ENCODE measurements around the gene GSN. TPM values are rescaled to one million over a fixed set of nuclear protein-coding genes. Genes with fewer than 3 reads are reported as not detected.

The GSN gene
- total RNA-seq, 2 donors from 2014 or later: 328 to 753 TPM

DNA sequence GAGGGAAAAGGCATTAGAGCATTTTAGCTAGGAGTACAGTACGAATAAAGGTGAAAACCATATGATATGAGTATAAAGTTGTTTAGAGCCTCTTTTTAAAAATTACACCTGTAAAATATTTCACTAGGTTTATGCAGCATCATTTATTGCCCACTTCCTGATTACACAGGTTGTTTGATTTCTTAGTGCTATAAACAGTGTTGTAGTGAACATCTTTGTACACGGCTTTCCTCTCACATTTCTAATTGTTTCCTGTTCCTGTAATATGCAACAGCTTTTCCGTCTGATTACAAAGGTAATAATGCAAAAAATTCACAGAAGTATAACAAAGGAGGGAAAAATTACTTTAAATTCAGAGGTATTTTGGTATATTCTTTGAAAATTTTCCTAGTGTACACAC, 89.0 kb downstream of the GSN start:
- H3K9me3 ChIP-seq: no peaks in the 10 kb centered on the region
- H3K27me3 ChIP-seq: no peaks in the 10 kb centered on the region
- 70 to 74% methylated on average over 3 of the region's 3 CpGs for WGBS, 2 donors
- H3K4me3 ChIP-seq: no peak overlapping the region
- ATAC-seq (no peak), DNase-seq (no peak)
- intact Hi-C loops (cut with DNase I): no loop called here
- no peaks in the 10 kb centered on the region for H3K36me3 ChIP-seq (replicated peaks in 1 of 2; ENCODE audit: insufficient read depth in 1 of 2, low read depth in 2 of 2)
- peaks cover 16% of the 10 kb centered on the region for H3K4me1 ChIP-seq
- TF ChIP-seq, protein P1, sequence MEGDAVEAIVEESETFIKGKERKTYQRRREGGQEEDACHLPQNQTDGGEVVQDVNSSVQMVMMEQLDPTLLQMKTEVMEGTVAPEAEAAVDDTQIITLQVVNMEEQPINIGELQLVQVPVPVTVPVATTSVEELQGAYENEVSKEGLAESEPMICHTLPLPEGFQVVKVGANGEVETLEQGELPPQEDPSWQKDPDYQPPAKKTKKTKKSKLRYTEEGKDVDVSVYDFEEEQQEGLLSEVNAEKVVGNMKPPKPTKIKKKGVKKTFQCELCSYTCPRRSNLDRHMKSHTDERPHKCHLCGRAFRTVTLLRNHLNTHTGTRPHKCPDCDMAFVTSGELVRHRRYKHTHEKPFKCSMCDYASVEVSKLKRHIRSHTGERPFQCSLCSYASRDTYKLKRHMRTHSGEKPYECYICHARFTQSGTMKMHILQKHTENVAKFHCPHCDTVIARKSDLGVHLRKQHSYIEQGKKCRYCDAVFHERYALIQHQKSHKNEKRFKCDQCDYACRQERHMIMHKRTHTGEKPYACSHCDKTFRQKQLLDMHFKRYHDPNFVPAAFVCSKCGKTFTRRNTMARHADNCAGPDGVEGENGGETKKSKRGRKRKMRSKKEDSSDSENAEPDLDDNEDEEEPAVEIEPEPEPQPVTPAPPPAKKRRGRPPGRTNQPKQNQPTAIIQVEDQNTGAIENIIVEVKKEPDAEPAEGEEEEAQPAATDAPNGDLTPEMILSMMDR (IDR thresholded peaks at IDR 0.05): no peak
- TF ChIP-seq POLR2A (IDR thresholded peaks at IDR 0.05): no peak
- H3K27ac ChIP-seq: peak overlapping the region in 2 of 4 donors; percentile 44 to 53

DNA sequence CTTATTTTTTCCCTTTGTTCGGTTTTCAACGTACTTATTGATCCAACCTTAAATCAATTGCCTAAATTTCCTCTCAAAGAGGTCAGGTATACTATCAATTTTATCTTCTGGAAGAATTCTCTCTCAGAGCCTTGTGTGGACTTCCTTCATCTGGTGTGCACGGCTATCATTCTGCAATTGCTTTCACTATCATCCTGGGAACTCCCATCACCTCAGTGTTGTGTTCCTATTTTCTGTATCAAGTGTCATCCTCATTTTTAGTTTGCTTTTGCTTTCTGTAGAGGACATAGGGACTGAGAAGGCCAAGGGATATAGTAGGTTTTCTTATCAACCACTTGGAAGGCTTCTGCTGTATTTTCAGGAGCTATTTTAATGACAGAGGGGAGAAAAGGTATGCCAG, 90.8 kb downstream of the GSN start:
- H3K4me3 ChIP-seq: no peak overlapping the region
- intact Hi-C loops (cut with DNase I): no loop called here
- peak overlapping the region in 1 of 4 donors; percentile 30 for H3K27ac ChIP-seq
- H3K27me3 ChIP-seq: no peaks in the 10 kb centered on the region
- H3K4me1 ChIP-seq: peaks cover 25% of the 10 kb centered on the region
- ATAC-seq (no peak), DNase-seq (no peak)
- TF ChIP-seq POLR2A (IDR thresholded peaks at IDR 0.05): no peak
- TF ChIP-seq, protein P1 (IDR thresholded peaks at IDR 0.05): no peak
- H3K9me3 ChIP-seq: no peaks in the 10 kb centered on the region
- no peaks in the 10 kb centered on the region for H3K36me3 ChIP-seq (replicated peaks in 1 of 2; ENCODE audit: insufficient read depth in 1 of 2, low read depth in 2 of 2)
- 51 to 60% methylated on average over 3 of the region's 3 CpGs for WGBS, 2 donors

- DNase-seq: no peak
- intact Hi-C loops (cut with DNase I): no loop called here
- no peak for ATAC-seq
- no peaks in the 10 kb centered on the region for H3K36me3 ChIP-seq (replicated peaks in 1 of 2; ENCODE audit: insufficient read depth in 1 of 2, low read depth in 2 of 2)
- 81% methylated on average over 3 of the region's 3 CpGs for WGBS, 2 donors
- no peaks in the 10 kb centered on the region for H3K9me3 ChIP-seq
- H3K4me1 ChIP-seq: peaks cover 30% of the 10 kb centered on the region
- no peaks in the 10 kb centered on the region for H3K27me3 ChIP-seq
- no peak for TF ChIP-seq POLR2A (IDR thresholded peaks at IDR 0.05)
- TF ChIP-seq, protein P1 (IDR thresholded peaks at IDR 0.05): no peak
- no peak overlapping the region for H3K27ac ChIP-seq
- H3K4me3 ChIP-seq: no peak overlapping the region
Measured at GRCh38 chr9:121359351-121360294, 91.7 kb downstream of the GSN start.

DNA sequence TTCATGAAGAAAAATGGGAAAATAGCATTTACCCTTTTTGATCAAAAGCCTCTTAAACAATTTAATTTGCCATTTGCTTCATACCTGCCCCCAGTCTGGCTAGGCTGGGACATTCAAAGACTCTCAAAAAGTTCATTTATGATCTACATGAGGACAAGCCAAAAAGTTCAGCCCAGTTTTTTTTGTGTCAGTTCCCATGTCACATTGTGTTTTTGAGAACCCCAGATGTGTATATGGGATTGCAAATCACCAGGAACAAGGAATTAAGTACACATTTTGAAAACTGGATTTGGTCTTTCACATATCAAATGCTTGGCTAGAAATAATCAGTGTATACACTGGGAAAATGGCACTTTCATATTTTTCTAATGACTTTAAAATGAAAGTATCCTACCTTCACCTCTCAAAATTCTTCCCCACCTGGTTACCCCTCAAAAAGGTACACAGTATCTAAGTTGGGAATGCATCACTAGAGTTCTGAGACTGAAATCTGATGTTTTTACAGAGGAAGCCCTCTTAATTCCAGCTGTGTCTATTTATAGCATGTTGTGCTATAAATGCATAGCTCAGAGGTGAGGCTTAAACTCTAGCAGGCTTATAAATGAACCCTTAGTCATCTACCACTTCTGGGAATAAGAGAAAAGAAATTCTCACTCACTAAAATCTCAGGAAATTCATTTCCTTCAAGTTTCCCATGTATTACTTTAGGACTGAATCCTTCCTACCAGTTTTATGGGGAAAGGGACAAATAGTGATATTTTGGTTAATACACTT, 92.8 kb downstream of the GSN start:
- peaks cover 30% of the 10 kb centered on the region for H3K4me1 ChIP-seq
- no peaks in the 10 kb centered on the region for H3K27me3 ChIP-seq
- ATAC-seq (no peak), DNase-seq (no peak)
- TF ChIP-seq, protein P1 (IDR thresholded peaks at IDR 0.05): no peak
- TF ChIP-seq POLR2A (IDR thresholded peaks at IDR 0.05): no peak
- no peak overlapping the region for H3K27ac ChIP-seq
- H3K9me3 ChIP-seq: no peaks in the 10 kb centered on the region
- no peak overlapping the region for H3K4me3 ChIP-seq
- intact Hi-C loops (cut with DNase I): no loop called here
- H3K36me3 ChIP-seq (replicated peaks in 1 of 2; ENCODE audit: insufficient read depth in 1 of 2, low read depth in 2 of 2): no peaks in the 10 kb centered on the region
